ENCODE measurements around the gene FBXL15.

The FBXL15 gene

DNA sequence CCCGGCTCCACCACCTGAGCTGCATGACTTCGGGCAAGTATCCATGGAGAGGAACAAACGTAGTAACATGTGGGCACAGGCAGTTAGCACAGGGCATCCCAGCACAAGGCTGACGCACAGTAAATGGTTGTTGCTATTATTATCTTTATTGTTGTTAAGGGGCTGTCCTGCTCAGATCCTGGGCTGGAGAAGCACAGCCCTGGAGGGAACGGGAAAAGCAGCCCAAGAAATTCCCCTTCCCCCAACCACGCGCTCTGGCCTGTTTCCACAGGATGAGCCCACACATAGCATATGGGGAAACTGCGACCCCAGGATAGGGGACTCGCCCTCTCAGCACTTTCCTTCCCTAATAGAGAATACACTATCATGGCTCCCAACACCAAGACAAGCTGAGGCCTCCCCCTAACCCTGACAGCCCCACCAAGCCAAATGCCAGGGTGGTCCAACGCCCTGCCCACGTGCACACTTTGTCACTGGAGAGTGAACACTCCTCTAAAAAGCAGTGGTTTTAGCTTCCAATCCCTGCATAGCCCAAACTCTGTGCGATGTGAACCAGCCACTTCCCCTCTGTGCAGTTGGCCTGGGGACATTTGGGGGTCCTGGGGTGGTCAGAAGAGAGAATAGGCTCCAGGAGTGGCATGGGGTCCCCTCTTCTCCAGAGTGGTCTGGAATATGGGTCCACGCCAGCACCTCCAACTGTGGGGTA, 13.1 kb upstream of the FBXL15 start:
- DNase-seq (ENCODE audit: low read depth): no peak
- TF ChIP-seq, protein P1, sequence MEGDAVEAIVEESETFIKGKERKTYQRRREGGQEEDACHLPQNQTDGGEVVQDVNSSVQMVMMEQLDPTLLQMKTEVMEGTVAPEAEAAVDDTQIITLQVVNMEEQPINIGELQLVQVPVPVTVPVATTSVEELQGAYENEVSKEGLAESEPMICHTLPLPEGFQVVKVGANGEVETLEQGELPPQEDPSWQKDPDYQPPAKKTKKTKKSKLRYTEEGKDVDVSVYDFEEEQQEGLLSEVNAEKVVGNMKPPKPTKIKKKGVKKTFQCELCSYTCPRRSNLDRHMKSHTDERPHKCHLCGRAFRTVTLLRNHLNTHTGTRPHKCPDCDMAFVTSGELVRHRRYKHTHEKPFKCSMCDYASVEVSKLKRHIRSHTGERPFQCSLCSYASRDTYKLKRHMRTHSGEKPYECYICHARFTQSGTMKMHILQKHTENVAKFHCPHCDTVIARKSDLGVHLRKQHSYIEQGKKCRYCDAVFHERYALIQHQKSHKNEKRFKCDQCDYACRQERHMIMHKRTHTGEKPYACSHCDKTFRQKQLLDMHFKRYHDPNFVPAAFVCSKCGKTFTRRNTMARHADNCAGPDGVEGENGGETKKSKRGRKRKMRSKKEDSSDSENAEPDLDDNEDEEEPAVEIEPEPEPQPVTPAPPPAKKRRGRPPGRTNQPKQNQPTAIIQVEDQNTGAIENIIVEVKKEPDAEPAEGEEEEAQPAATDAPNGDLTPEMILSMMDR (IDR thresholded peaks at IDR 0.05; ENCODE audit: low read depth, low read length, missing control alignments): no peak
- H3K4me3 ChIP-seq (ENCODE audit: low read depth, low read length): no peak overlapping the region

DNA sequence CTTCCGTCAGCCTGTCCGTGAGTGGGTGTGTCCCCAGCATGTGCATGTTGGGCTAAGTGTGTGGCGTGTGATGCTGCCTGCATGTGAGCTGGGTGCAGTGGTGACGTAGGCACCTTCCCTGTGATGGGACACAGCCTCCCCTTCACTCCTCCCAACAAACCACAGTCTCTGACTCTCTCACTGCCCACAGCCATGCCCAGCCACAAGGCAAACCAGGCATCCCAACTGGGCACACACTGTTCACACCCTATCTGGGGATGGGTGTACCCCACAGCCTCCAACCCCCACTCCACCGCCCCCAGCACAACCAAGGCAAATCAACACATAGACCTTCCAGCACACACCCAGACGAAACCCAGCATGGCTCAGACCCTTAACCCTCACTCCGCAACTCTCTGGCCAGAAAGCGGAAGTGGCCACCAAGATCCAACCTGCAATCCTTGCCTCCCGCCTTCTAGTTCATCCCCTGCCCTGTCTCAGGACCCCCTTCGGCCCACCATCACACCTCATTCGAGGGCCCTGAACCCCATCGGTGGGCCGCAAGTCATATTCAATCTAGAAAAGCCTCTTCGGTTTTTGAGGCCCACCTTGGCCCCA, 12.4 kb upstream of the FBXL15 start:
- DNase-seq (ENCODE audit: low read depth): no peak
- TF ChIP-seq, protein P1 (IDR thresholded peaks at IDR 0.05; ENCODE audit: low read depth, low read length, missing control alignments): no peak
- no peak overlapping the region for H3K4me3 ChIP-seq (ENCODE audit: low read depth, low read length)

DNA sequence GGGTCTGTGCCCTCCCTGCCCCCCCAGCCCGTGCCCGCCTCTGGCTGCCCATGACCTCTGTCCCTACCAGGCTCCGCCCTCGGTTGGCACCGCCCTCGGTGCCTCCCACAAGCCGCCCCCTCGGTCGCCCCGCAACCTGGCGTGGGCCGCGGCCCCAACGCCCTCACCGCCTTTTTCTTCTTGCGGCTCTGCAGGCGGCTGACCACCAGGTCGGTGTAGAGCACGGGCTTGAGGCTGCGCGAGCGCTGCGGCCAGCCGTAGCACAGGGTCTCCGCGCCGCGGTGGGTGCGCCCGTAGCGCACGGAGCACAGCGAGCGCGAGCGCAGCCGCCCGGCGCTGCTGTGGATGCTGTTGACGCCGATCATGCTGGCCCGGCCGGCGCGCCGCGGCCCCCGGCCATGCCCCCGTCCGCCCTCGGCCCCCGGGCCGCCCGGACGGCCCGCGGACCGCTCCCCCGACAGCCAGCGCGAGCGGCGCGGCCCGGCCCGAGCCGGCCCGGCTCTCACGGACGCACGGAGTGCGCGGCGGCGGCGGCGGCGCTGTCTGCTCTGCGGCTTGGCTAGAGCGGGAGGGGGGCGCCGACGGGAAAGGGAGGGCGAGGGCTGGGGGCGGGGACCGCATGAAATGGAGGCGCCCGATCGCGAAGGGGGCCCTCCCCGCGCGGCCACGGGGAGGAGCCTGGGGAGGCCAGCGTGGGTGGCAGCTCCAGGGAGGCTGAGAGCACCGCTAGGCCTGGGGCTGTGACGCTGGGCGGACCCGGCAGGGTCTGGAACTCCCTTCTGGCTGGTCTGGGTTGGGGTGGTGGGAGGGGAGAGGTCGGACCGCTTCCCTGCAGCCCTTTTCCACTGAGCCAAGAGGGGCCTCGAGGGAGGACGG, 11.7 kb upstream of the FBXL15 start:
- TF ChIP-seq, protein P1 (IDR thresholded peaks at IDR 0.05; ENCODE audit: low read depth, low read length, missing control alignments): no peak
- DNase-seq (ENCODE audit: low read depth): no peak
- H3K4me3 ChIP-seq (ENCODE audit: low read depth, low read length): peak overlapping the region; percentile 12; the same call in 1 of the 2 replicates

DNA sequence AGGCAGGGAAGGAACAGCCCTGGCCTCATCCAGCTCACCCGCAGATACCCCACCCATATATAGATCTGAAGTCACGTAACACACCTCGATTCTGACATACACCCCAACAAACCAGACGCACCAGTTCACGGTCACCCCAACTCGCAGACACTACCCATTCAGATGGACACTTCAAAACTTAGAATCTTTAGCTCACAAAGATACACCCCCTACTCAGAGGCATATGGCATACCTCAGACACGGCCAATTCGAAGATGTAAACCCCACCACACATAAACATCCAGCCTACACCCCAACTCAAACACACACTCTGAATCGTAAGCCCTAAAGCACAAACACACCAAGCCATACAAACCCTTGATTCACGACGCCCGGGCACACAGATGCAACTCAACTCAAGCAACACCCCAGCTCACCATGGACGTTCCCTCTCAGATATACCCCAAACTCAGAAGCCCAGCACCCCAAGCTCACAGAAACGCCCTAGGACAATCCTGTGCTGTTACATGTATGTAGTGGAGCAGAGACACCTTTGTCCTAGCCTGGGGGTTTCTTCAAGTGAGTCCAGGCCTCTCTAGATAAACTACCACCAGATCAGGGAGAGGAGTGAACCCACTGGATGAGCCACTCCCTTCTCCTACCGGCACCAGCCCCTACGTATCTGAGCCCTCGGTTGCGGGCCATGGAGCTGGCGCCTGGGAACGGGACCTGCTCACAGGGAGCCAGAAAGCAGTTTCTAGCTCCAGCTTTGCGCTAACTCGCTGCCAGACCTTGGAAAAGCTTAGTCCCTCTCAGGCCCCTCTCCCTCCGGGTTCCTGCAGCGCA, 10.8 kb upstream of the FBXL15 start:
- no peak for DNase-seq (ENCODE audit: low read depth)
- TF ChIP-seq, protein P1 (IDR thresholded peaks at IDR 0.05; ENCODE audit: low read depth, low read length, missing control alignments): no peak
- H3K4me3 ChIP-seq (ENCODE audit: low read depth, low read length): no peak overlapping the region

DNA sequence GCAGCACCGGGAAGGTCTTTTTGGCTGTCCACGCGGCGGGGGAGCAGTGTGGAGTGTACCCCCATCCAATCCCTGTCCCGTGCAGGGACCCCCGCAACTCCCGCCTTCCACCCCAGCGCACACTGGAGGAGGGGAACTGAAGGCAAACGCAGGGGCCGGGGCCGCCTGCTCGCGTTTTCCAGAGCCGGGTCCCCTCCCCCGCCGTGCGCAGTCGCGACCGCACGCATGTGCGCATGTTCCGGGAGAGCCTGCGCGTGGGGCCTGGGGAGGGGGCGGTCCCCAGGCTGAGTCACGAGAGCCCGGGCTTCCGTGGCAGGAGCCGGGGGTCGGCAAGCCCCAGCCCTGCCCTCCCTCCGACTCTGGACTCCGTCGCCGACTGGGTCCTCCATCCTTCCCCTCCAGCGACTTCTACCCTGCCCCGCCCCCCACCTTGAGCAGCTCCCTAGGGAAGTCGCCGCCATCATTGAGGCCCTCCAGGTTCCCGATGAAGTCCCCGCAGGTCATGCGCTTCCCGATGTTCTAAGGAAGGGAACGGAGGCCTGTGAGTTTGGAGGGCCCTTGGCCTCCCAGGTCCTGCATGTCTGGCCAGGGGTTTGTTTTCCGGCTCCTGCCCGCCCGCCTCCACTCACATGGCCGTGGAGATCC, 10.1 kb upstream of the FBXL15 start:
- no peak for DNase-seq (ENCODE audit: low read depth)
- H3K4me3 ChIP-seq (ENCODE audit: low read depth, low read length): no peak overlapping the region
- TF ChIP-seq, protein P1 (IDR thresholded peaks at IDR 0.05; ENCODE audit: low read depth, low read length, missing control alignments): no peak

All from GM12864 (cell line).